ENCODE results near the gene TOR2A. TPM values are rescaled to one million over a fixed set of nuclear protein-coding genes. Genes with fewer than 3 reads are reported as not detected.

The TOR2A gene
- total and polyA plus RNA-seq, 8 donors: 10.6 to 21.8 (median 14.8) TPM

DNA sequence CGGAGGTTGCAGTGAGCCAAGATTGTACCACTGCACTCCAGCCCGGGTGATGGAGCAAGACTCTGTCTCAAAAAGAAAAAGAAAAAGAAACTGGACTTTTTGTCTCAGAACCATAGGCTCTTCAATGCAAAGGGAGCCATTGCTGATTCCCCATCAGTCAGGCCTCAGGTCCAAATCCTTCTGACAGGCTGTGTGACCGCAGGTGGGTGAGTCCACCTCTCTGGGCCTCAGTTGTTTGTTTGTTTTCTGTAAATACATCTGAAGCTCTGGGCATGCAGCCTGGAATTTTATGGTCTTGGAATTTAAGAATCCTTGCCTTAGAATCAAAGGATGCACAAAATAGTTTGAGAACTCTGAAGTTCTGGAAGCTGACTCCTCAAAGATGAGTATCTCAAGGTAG is 21.1 kb upstream of the TOR2A start:
- Histone ChIP-seq H3K4me3 (peak overlapping the region in 1 of 2 donors; percentile 26), H3K9me3 (no peaks in the 10 kb centered on the region), H3K27ac (peak overlapping the region in 1 of 2 donors; percentile 18), H3K36me3 (peaks cover 0 to 50% of the 10 kb centered on the region in 2 donors), H3K27me3 (peaks cover 18 to 37% of the 10 kb centered on the region in 2 donors), H3K4me1 (peaks cover 0 to 18% of the 10 kb centered on the region in 2 donors)
- ATAC-seq: no peak
- intact Hi-C loops (cut with DNase I): no loop called here
- no peak for DNase-seq
- TF ChIP-seq, protein P1, sequence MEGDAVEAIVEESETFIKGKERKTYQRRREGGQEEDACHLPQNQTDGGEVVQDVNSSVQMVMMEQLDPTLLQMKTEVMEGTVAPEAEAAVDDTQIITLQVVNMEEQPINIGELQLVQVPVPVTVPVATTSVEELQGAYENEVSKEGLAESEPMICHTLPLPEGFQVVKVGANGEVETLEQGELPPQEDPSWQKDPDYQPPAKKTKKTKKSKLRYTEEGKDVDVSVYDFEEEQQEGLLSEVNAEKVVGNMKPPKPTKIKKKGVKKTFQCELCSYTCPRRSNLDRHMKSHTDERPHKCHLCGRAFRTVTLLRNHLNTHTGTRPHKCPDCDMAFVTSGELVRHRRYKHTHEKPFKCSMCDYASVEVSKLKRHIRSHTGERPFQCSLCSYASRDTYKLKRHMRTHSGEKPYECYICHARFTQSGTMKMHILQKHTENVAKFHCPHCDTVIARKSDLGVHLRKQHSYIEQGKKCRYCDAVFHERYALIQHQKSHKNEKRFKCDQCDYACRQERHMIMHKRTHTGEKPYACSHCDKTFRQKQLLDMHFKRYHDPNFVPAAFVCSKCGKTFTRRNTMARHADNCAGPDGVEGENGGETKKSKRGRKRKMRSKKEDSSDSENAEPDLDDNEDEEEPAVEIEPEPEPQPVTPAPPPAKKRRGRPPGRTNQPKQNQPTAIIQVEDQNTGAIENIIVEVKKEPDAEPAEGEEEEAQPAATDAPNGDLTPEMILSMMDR (IDR thresholded peaks at IDR 0.05): no peak

DNA sequence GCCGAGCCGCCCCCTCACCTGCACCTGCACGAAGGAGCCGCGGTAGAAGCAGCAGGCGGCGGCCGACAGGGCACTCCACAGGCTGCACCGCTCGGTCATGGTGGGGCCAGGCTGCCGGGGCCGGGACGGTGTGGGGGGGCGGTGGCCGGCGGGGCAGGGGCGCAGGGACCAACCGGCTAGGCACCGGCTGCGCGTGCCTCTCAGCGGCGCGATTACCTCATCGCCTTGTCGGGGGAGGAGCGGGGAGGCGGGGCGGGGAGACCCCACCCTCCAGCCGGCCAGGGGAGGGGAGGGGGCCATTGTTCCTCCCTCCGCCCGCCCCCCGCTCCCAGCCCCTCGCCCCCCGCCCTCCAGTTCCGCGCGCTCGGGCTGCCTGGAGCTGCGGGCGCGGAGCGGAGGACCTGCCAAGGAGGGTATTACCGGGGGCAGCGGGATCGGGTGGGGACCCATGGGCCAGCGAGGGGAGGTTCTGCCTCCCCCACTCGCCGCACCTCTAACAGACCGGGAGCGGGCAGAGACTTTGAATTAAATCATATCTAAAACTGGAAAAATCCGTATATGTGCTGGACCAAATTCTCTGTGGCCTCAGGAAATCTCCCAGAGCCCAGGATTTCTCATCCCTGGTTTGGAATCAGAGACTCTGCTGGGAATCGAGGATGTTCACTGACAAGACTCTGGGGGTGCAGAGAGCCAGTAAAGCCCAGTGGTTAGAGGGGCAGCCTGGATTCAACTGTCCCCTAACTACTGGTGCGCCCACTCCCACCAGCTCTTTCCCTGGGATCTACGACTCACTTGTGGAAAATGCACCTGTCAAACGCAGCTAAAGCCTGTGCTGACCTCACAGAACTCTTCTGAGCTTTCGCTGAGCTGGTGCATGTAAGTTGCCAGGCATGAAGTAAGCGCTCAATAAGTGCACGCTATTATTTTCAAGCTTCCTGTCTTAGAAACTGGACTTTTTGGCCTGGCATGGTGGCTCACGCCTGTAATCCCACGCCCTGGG is 20.3 kb upstream of the TOR2A start:
- intact Hi-C loops (cut with DNase I): no loop called here
- H3K27ac ChIP-seq: peak overlapping the region; percentile 18 to 26
- DNase-seq: peak in 1 of 4 donors; percentile 36

DNA sequence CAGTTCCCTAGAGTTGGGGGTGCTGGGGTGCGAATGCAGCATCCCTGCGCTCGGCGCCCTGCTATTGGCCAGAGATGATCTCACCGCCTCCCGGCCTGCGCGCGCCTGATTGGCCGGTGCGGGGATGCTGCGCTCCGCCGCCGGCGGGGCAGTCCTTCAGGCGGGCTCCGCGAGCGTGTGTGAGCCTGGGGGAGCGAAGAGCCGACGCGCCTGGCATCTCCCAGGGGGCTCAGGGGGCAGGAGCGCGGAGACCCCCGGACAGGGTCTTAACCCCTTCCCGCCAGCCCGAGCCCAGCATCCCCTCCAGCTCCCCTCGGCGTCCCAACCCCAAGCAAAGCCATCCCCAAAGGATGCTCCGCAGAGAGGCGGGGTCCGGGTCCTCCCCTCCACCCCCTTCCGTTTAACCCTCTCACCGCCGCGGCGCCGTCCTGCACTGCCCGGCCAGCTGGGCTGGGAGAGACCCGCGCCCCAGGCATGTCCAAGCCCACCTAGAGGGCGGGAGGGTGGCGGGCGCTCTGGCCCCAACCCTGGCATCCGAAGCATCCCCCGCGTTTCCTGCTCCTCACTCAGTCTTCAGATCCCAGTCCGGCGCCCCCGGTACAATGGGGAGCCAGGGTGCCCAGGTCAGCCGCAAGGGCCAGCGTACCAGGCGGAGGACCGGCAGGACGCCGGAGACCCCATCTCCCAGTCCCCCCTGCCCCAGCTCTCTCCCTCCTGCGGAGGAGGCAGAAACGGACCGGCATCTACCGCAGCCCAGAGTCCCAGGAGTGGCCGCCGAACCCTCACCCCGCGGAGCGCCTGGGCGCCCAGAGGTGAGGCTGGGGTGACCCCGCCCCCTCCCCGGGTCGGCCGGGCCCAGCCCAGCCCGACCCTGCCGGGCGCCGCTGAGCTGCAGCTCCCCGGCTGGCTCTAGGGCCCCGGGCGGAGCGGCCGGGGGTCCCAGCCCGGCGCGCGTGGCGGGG is 19.3 kb upstream of the TOR2A start:
- H3K4me3 ChIP-seq: peak overlapping the region in 1 of 2 donors; percentile 26
- intact Hi-C loops (cut with DNase I): no loop called here

More for the DNA sequence above, 20.3 kb upstream of the TOR2A start:
- Histone ChIP-seq H3K36me3 (peaks cover 0 to 54% of the 10 kb centered on the region in 2 donors), H3K27me3 (peaks cover 18 to 37% of the 10 kb centered on the region in 2 donors), H3K4me3 (peak overlapping the region in 1 of 2 donors; percentile 26), H3K9me3 (no peaks in the 10 kb centered on the region), H3K4me1 (peaks cover 0 to 15% of the 10 kb centered on the region in 2 donors)
- TF ChIP-seq, protein P1 (IDR thresholded peaks at IDR 0.05): no peak
- ATAC-seq: peak; percentile 25

DNA sequence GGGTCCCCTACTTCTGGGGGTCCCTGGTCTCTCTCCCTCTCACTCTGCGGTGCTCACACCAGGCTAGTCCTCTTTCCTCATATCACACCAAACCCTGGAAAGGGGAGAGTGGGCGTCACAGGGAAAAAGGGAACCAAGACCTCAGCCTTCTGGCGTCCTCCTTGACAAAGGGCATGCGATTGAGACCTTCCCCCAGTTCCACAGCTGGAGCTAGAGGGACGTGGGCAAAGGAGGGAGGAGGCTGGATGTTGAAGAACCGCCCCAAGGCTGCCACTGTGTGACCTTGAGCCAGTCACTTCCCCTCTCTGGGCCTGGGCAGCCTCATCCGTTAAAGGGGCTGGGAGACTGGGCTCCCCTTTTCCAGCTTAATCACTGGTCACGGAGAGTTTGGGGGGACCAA is 18.5 kb upstream of the TOR2A start:
- no peak for DNase-seq
- TF ChIP-seq, protein P1 (IDR thresholded peaks at IDR 0.05): no peak
- Histone ChIP-seq H3K4me1 (peaks cover 0 to 15% of the 10 kb centered on the region in 2 donors), H3K36me3 (peaks cover 0 to 62% of the 10 kb centered on the region in 2 donors), H3K27me3 (peaks cover 18 to 37% of the 10 kb centered on the region in 2 donors), H3K9me3 (no peaks in the 10 kb centered on the region), H3K4me3 (no peak overlapping the region), H3K27ac (peak overlapping the region in 1 of 2 donors; percentile 28)
- ATAC-seq: no peak
- intact Hi-C loops (cut with DNase I): no loop called here

More for the DNA sequence above, 19.3 kb upstream of the TOR2A start:
- TF ChIP-seq, protein P1 (IDR thresholded peaks at IDR 0.05): no peak
- ATAC-seq (peak; percentile 27), DNase-seq (no peak)
- Histone ChIP-seq H3K27ac (peak overlapping the region; percentile 26 to 28), H3K4me1 (peaks cover 0 to 15% of the 10 kb centered on the region in 2 donors), H3K9me3 (no peaks in the 10 kb centered on the region), H3K36me3 (peaks cover 0 to 61% of the 10 kb centered on the region in 2 donors), H3K27me3 (peaks cover 18 to 37% of the 10 kb centered on the region in 2 donors)

Data from left lung (tissue), 10 donors.